ENCODE results near the gene DUSP8. TPM values are rescaled to one million over a fixed set of nuclear protein-coding genes. Genes with fewer than 3 reads are reported as not detected.
"Not testable (repeated sequence)": the region's sequence is repeated elsewhere in the genome, so short reads cannot be mapped to it uniquely, and the experiment has no call there.

Gene DUSP8
- polyA plus RNA-seq, 1 experiment = 1.5 TPM

- H3K4me3 ChIP-seq (ENCODE audit: low read depth, low read length) = no peak overlapping the region
- CTCF ChIA-PET = interaction anchor here (0.6 kb wide), 1 partner anchor 20 kb away, joined by 3 read pairs; the partner anchor contains the start of gene DUSP8
- POLR2A ChIA-PET = interaction anchor here (0.6 kb wide), 1 partner anchor 12 kb away, joined by 6 read pairs; no protein-coding TSS in a partner anchor
- TF ChIP-seq CTCF (IDR thresholded peaks at IDR 0.05; ENCODE audit: low read depth, low read length) = no peak
- H3K9me3 ChIP-seq (ENCODE audit: control insufficient read depth, insufficient read depth, low read length) = no peaks in the 10 kb centered on the region
- peaks cover 38% of the 10 kb centered on the region for H3K27me3 ChIP-seq (ENCODE audit: control insufficient read depth, insufficient read depth, low read length)
- no peak overlapping the region for H3K27ac ChIP-seq (ENCODE audit: low read depth, low read length)
- DNase-seq (ENCODE audit: low read depth, low spot score) = no peak
Measured at GRCh38 chr11:1592628-1593027, 20.6 kb upstream of the DUSP8 start.

GRCh38 chr11:1589996-1590395 lies 17.9 kb upstream of the DUSP8 start:
- Histone ChIP-seq H3K27ac (ENCODE audit: low read depth, low read length) (no peak overlapping the region), H3K9me3 (ENCODE audit: control insufficient read depth, insufficient read depth, low read length) (no peaks in the 10 kb centered on the region), H3K4me3 (ENCODE audit: low read depth, low read length) (no peak overlapping the region), H3K27me3 (ENCODE audit: control insufficient read depth, insufficient read depth, low read length) (peaks cover 28% of the 10 kb centered on the region)
- POLR2A ChIA-PET = interaction anchor here (0.8 kb wide), 1 partner anchor 201 kb away, joined by 5 read pairs; no protein-coding TSS in a partner anchor
- TF ChIP-seq CTCF (IDR thresholded peaks at IDR 0.05; ENCODE audit: low read depth, low read length) = no peak
- DNase-seq (ENCODE audit: low read depth, low spot score) = no peak
- CTCF ChIA-PET = interaction anchor here (2.5 kb wide), 1 partner anchor 16 kb away, joined by 15 read pairs; no protein-coding TSS in a partner anchor

GRCh38 chr11:1589191-1589963 lies 17.3 kb upstream of the DUSP8 start:
- not testable (repeated sequence) for DNase-seq (ENCODE audit: low read depth, low spot score); H3K4me3 ChIP-seq (ENCODE audit: low read depth, low read length); H3K27ac ChIP-seq (ENCODE audit: low read depth, low read length); H3K9me3 ChIP-seq (ENCODE audit: control insufficient read depth, insufficient read depth, low read length)
- H3K27me3 ChIP-seq (ENCODE audit: control insufficient read depth, insufficient read depth, low read length) = peaks cover 25% of the 10 kb centered on the region
- POLR2A ChIA-PET = interaction anchor here (0.8 kb wide), 1 partner anchor 200 kb away, joined by 5 read pairs; no protein-coding TSS in a partner anchor
- CTCF ChIA-PET = interaction anchor here (2.5 kb wide), 1 partner anchor 15 kb away, joined by 15 read pairs; no protein-coding TSS in a partner anchor

GRCh38 chr11:1586699-1587098 lies 14.6 kb upstream of the DUSP8 start:
- DNase-seq (ENCODE audit: low read depth, low spot score) = no peak
- no peak for TF ChIP-seq CTCF (IDR thresholded peaks at IDR 0.05; ENCODE audit: low read depth, low read length)
- POLR2A ChIA-PET = no interaction called here
- Histone ChIP-seq H3K27ac (ENCODE audit: low read depth, low read length) (no peak overlapping the region), H3K9me3 (ENCODE audit: control insufficient read depth, insufficient read depth, low read length) (no peaks in the 10 kb centered on the region; the same call in 1 of the 2 replicates), H3K4me3 (ENCODE audit: low read depth, low read length) (no peak overlapping the region), H3K27me3 (ENCODE audit: control insufficient read depth, insufficient read depth, low read length) (peaks cover 18% of the 10 kb centered on the region)
- CTCF ChIA-PET = interaction anchor here (1.1 kb wide), 1 partner anchor 8 kb away, joined by 5 read pairs; no protein-coding TSS in a partner anchor

GRCh38 chr11:1584661-1585370 lies 12.7 kb upstream of the DUSP8 start, which contains the start of gene KRTAP5-1:
Gene KRTAP5-1, minus strand, starts transcription at chr11:1585283. Its CDS starts 34 bp downstream, at chr11:1585249.
- H3K27ac ChIP-seq (ENCODE audit: low read depth, low read length); CTCF ChIA-PET; H3K4me3 ChIP-seq (ENCODE audit: low read depth, low read length); DNase-seq (ENCODE audit: low read depth, low spot score); POLR2A ChIA-PET; H3K9me3 ChIP-seq (ENCODE audit: control insufficient read depth, insufficient read depth, low read length): not testable (repeated sequence)
- H3K27me3 ChIP-seq (ENCODE audit: control insufficient read depth, insufficient read depth, low read length) = peaks cover 14% of the 10 kb centered on the region

- POLR2A ChIA-PET; H3K27ac ChIP-seq (ENCODE audit: low read depth, low read length); DNase-seq (ENCODE audit: low read depth, low spot score); H3K4me3 ChIP-seq (ENCODE audit: low read depth, low read length); H3K9me3 ChIP-seq (ENCODE audit: control insufficient read depth, insufficient read depth, low read length): not testable (repeated sequence)
- H3K27me3 ChIP-seq (ENCODE audit: control insufficient read depth, insufficient read depth, low read length) = peaks cover 11% of the 10 kb centered on the region
- CTCF ChIA-PET = interaction anchor here (1.5 to 2.6 kb wide), 2 partner anchors 13 to 36 kb away, joined by 4 to 17 read pairs; no protein-coding TSS in a partner anchor
Measured at GRCh38 chr11:1582909-1583308, 10.8 kb upstream of the DUSP8 start.
